DOHH2 (cell line): ENCODE data around the gene ELL2.

Experiments
- EZH2phosphoT487 ChIP-seq: fragments of 200-600 bp; sonication (generic); IDR thresholded peaks from 2 replicates; pipeline ENCODE4 v1.6.1; 2017; ENCODE audit warnings: borderline replicate concordance, mild to moderate bottlenecking, antibody characterized with exemption, low read length, moderate library complexity, mixed read lengths
- TF ChIP-seq, protein P1 (sequence below): fragments of 200-600 bp; sonication (generic); IDR thresholded peaks from one replicate; pipeline ENCODE4 v1.5.1; 2014; ENCODE audit warnings: antibody characterized with exemption, mild to moderate bottlenecking, low read depth, low read length; ENCODE audit not compliant: poor library complexity, severe bottlenecking

DNA sequence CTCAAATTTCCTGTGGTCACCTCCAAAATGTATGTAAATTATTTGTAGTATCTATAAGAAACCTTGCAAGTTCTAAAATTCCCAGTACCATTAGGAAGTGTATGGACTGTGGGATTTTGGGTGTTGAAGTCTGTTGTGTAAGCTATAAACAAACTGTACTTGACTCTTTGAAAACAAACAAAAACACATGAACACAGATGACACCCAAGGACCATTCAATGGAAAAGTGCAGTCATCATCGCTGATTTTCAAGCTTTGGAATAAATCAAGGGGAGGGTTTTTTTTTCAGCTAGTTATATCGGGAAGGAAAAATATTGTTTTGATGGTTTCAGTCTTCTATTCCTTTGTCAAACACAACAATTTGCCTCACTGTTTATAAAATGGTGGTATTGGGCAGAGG lies 49.6 kb downstream of the ELL2 start:
- TF ChIP-seq, protein P1, sequence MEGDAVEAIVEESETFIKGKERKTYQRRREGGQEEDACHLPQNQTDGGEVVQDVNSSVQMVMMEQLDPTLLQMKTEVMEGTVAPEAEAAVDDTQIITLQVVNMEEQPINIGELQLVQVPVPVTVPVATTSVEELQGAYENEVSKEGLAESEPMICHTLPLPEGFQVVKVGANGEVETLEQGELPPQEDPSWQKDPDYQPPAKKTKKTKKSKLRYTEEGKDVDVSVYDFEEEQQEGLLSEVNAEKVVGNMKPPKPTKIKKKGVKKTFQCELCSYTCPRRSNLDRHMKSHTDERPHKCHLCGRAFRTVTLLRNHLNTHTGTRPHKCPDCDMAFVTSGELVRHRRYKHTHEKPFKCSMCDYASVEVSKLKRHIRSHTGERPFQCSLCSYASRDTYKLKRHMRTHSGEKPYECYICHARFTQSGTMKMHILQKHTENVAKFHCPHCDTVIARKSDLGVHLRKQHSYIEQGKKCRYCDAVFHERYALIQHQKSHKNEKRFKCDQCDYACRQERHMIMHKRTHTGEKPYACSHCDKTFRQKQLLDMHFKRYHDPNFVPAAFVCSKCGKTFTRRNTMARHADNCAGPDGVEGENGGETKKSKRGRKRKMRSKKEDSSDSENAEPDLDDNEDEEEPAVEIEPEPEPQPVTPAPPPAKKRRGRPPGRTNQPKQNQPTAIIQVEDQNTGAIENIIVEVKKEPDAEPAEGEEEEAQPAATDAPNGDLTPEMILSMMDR, result no peak
- no peak for TF ChIP-seq EZH2phosphoT487
